Subcutaneous adipose tissue (tissue), 4 donors: ENCODE results near the gene TRAF5. TPM values are rescaled to one million over a fixed set of nuclear protein-coding genes. Genes with fewer than 3 reads are reported as not detected.

Experiments
- total RNA-seq, 4 donors: library from RNA; depleted of rRNA; stranded (reverse); fragments of >200 nt; gene quantifications; one replicate each; pipeline ENCODE4 v1.1.0, GENCODE V29; 2016
- TF ChIP-seq, protein P1 (sequence below): fragments of 450-650 bp; IDR thresholded peaks from one replicate; pipeline ENCODE4 v1.5.1; 2016; ENCODE audit warnings: low read depth, mild to moderate bottlenecking, control low read depth, antibody characterized with exemption, moderate library complexity

The TRAF5 gene
- total RNA-seq, 4 donors from 2014 or later, result 10.1 to 19.1 (median 12.6) TPM

DNA sequence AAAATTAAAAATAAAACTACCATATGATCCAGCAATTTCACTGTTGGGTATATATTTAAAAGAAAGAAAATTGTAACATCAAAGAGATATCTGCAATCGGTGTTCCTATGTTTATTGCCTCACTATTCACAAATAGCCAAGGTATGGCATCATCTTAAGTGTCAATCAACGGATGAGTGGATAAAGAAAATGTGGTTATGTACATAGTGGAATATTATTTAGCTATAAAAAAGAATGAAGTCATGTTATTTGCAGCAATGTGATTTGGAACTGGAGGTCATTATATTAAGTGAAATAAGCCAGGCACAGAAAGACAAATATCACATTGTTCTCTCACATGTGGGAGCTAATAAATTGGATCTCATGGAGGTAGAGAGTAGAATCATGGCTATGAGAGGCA is 89.1 kb downstream of the TRAF5 start:
- TF ChIP-seq, protein P1, sequence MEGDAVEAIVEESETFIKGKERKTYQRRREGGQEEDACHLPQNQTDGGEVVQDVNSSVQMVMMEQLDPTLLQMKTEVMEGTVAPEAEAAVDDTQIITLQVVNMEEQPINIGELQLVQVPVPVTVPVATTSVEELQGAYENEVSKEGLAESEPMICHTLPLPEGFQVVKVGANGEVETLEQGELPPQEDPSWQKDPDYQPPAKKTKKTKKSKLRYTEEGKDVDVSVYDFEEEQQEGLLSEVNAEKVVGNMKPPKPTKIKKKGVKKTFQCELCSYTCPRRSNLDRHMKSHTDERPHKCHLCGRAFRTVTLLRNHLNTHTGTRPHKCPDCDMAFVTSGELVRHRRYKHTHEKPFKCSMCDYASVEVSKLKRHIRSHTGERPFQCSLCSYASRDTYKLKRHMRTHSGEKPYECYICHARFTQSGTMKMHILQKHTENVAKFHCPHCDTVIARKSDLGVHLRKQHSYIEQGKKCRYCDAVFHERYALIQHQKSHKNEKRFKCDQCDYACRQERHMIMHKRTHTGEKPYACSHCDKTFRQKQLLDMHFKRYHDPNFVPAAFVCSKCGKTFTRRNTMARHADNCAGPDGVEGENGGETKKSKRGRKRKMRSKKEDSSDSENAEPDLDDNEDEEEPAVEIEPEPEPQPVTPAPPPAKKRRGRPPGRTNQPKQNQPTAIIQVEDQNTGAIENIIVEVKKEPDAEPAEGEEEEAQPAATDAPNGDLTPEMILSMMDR, result no peak

DNA sequence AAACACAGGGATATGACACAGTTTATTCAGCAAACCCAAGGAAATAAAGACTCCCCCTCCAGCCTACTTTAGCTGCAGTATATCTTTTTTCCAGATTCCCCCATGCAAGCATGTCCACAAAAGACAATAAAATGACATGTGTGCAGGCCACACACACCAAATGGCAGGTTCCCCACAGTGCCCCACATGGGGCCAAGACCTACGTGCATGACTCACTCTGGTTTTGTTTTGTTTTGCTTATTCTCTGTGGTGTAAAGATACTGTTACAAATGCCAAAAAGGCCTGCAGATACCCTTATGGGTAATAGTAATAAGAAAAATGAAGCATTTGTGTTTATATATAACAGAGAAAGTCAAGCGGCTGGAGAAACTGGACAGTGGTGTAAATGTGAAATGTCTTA is 93.8 kb downstream of the TRAF5 start:
- TF ChIP-seq, protein P1, result no peak

DNA sequence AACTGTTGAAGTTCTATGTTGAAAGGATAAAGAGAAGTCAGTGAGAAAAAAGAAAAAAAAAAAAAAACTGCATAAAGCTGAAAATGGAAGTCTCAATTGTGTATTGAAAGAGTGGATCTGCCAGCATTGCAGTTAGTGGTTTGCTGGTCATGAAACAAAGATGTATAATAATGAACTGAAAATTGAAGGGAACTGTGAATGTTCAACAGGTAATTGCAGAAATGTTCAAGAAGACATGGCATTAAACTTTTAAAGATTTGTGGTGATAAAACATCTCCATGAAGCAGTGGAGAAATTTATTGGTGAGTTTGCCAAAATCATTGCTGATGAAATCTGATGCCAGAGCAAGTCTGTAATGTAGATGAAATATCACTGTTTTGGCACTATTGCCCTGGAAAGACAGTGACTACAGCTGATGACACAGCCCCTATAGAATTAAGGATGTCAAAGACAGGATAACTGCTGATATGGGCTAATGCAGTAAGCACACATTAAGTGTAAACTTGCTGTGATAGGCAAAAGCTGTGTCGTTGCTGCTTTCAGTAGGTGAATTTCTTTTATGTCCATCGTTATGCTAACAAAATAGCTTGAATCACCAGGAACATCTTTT is 94.3 kb downstream of the TRAF5 start:
- TF ChIP-seq, protein P1, result no peak

DNA sequence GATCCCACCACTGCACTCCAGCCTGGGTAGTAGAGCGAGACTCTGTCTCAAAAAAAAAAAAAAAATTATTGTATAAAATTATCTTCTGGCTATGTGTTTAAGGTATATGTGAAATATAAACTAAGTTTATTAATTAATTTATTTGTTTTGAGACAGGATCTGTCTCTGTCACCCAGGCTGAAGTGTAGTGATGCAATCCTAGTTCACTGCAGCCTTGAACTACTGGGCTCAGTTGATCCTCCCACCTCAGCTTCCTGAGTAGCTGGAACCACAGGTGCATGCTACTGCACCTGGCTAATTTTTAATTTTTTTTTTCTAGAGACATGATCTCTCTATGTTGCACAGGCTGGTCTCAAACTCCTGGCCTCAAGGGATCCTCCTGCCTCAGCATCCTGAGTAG is 97.4 kb downstream of the TRAF5 start:
- TF ChIP-seq, protein P1, result no peak

Other genes starting within 250 kb of the TRAF5 start
- gene KCNH1, start 192.7 kb upstream of the TRAF5 start, total RNA-seq, result under 1 TPM in 1 of 4 donors, not detected in 3; 0.44 TPM
- gene RCOR3, start 67.5 kb upstream of the TRAF5 start, total RNA-seq, result 10 to 100 TPM; 49.3 to 77.8 (median 57.6) TPM
- under 1 TPM in 2 of 4 donors, not detected in 2; 0.22 to 0.34 TPM for gene RD3, start 165.3 kb downstream of the TRAF5 start, total RNA-seq